Urothelium cell line (cell line): ENCODE data around the gene ITGB6.

Experiments used
- DNase-seq: peaks from one replicate; pipeline ENCODE4 v3.0.0; 2011; ENCODE audit warnings: low spot score, mixed read lengths
- FAIRE-seq: peaks from 2 replicates; lab custom pipeline; 2011; peaks lifted over from hg19 to GRCh38; lab: Jason Lieb, UNC

Gene ITGB6

DNA sequence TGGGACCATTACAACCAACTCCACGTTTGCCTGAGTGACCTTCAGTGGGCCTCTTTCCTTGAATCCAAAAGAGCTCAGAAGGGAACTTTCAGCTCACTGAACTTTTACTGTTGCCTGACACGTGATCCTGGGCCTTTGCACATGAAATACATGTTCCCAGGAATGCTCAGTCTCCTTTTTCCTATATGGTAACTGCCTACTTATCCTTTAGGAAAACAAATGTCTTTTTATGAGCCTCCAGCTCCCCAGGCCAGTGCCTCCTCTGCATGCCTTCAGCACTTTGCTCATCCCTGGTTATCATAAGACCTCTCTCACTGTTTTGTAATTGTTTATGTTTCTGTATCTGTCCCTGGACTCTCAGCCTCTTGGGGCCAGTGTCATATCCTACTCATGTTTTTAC, 142.7 kb downstream of the ITGB6 start:
- FAIRE-seq (no peak), DNase-seq (no peak)

DNA sequence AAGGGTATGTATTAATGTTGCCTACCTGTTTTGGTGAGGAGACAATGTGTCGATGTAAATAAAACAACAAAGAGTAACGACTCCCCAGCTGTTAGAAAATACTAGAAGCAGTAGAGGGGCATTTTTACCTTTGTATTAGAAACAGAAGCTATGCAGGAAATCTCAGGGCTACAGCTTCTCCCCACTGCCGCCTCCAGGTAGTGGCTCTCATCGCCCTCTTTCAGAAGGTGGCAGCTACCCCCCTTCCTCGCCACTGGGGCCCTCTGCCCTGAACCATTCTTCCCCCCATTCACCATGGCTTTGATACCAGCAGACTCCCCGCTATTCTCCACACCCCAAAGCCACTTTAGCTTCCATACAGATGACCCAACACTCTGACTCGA, 144.4 kb downstream of the ITGB6 start:
- FAIRE-seq (no peak), DNase-seq (no peak)

DNA sequence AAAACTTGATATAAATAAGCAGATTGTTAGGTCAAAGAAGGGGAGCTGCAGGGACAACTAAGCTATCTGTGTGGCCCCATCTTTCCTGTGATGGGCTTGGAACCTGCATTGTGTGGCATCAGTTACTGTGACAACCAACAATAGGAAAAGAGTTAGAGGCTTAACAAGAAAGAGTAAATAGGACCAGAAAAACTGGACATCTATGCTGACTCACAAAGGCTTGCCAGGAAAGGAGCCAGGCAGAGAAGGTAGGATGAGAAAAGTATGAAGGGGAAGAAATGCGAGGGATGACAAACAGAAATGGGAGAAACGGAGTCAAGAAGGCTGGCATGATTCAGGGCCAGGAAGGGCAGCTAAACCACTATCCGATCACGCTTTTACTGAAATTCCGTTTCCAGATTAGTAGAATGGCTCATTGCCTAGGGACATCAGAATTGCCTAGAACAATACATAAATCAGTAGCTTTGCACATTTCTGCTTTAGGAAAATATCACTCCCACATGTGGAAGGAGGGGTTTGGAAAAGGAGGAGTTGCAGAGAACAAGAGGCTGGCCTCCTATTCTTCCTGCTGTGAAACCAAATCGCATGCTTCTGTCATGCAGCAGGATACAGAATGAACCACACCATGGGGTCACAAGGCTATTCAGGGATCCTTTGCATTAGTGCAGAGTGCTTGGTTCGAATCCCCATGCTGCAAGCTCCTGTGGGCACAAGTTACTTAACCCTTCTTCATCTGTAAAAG, 144.9 kb downstream of the ITGB6 start:
- FAIRE-seq (no peak), DNase-seq (no peak)

GRCh38 chr2:160053946-160054345, 146.1 kb downstream of the ITGB6 start:
- FAIRE-seq (no peak), DNase-seq (no peak)

DNA sequence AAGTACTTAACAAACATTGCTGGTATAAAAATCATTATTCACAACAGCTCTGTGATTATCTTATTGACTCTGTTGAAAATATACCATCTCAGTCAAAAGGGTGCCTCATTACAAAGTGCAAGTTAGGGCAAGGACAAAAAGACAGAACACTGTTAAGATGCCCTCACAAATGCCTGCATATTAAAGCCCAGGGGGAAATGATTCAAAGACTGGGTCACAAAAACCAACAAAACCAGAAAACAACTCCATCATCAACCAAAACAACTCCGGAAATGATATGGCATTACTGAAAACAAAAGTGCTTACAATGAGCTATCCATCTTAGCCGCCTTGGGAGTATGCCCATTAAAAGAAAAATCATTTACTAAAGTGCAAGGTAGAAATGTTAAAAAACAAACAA, 147.5 kb downstream of the ITGB6 start:
- no peak for FAIRE-seq
- DNase-seq, result no peak

- DNase-seq (no peak), FAIRE-seq (no peak)
Observed at GRCh38 chr2:160051371-160051800, 148.7 kb downstream of the ITGB6 start.

GRCh38 chr2:160050147-160050546, 149.9 kb downstream of the ITGB6 start:
- no peak for DNase-seq
- no peak for FAIRE-seq
